ENCODE results near the gene NXNL1.
A peak's percentile ranks its signal among the peaks of the same experiment; 100 is the strongest.

Gene NXNL1

DNA sequence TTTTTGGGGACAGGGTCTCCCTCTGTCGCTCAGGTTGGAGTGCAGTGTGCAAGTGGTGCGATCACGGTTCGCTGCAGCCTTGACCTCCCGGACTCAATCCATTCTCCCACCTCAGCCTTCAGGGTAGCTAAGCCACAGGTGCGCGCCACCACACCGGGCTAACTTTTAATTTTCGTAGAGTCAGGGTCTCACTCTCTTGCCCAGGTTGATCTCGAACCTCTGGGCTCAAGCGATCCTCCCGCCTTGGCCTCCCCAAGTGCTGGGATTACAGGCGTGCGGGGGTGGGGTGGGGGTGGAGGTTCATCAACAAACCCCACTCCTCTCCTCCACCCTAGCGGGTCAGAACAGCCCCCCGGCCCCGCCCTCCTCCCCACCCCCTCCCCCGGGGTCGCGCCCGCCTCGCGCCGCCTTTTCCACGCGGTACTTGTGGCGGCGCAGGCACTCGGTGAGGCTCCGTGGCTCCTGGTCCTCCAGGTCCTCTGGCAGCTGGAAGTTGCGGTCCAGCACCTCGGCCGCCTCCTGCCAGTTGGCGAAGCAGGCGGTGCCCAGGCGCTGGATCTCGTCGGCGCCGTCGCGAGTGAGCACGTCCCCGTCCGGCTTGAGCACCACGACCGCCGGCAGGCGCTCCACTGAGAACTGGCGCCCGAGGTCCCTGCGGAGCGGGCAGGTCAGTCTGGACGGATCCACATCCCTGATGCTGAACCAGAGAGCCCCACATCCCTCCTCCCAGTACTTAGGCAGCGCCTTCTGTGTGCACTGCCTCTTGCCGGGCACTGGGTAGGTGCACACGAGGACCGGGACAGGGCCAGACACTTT lies 5.2 kb downstream of the NXNL1 start:
- DNase-seq: no peak
- H3K27me3 ChIP-seq (ENCODE audit: insufficient read depth, low read depth, severe bottlenecking): no peaks in the 10 kb centered on the region
- TF ChIP-seq, protein P1, sequence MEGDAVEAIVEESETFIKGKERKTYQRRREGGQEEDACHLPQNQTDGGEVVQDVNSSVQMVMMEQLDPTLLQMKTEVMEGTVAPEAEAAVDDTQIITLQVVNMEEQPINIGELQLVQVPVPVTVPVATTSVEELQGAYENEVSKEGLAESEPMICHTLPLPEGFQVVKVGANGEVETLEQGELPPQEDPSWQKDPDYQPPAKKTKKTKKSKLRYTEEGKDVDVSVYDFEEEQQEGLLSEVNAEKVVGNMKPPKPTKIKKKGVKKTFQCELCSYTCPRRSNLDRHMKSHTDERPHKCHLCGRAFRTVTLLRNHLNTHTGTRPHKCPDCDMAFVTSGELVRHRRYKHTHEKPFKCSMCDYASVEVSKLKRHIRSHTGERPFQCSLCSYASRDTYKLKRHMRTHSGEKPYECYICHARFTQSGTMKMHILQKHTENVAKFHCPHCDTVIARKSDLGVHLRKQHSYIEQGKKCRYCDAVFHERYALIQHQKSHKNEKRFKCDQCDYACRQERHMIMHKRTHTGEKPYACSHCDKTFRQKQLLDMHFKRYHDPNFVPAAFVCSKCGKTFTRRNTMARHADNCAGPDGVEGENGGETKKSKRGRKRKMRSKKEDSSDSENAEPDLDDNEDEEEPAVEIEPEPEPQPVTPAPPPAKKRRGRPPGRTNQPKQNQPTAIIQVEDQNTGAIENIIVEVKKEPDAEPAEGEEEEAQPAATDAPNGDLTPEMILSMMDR (IDR thresholded peaks at IDR 0.05; ENCODE audit: low read depth, low read length): no peak
- H3K9me3 ChIP-seq (ENCODE audit: severe bottlenecking): no peaks in the 10 kb centered on the region
- H3K36me3 ChIP-seq: peaks cover 20% of the 10 kb centered on the region
- no peak overlapping the region for H3K27ac ChIP-seq
- H3K4me3 ChIP-seq (ENCODE audit: low read depth, low read length): no peak overlapping the region

DNA sequence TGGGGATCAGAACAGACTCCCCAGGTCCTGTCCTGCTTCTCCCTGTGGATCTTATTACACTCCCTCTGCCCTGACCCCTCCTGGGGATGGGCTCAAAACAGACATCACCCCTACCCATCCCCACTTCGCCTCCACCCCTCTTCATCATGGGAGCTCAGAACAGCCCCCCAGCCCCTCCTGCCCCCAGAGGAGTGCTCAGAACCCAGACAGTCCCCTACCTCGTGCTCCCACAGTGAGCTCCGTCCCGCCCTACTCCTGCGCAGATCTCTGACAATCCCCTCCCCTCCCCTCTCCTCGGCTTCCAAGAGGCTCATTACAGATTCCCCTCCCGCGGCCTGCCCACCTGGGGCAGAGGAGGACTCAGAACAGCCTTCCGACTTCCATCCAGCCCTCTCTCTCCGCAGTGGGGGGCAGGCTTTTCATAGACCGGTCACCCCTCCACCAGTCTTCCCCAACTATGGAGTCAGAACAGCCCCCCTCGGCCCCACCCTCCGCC lies 6.1 kb downstream of the NXNL1 start:
- peaks cover 20% of the 10 kb centered on the region for H3K36me3 ChIP-seq
- H3K9me3 ChIP-seq (ENCODE audit: severe bottlenecking): no peaks in the 10 kb centered on the region
- peak overlapping the region; percentile 80 for H3K27ac ChIP-seq
- H3K4me3 ChIP-seq (ENCODE audit: low read depth, low read length): peak overlapping the region; percentile 25; the same call in 1 of the 2 replicates
- peak; percentile 88 for DNase-seq
- H3K27me3 ChIP-seq (ENCODE audit: insufficient read depth, low read depth, severe bottlenecking): no peaks in the 10 kb centered on the region
- TF ChIP-seq, protein P1 (IDR thresholded peaks at IDR 0.05; ENCODE audit: low read depth, low read length): no peak

DNA sequence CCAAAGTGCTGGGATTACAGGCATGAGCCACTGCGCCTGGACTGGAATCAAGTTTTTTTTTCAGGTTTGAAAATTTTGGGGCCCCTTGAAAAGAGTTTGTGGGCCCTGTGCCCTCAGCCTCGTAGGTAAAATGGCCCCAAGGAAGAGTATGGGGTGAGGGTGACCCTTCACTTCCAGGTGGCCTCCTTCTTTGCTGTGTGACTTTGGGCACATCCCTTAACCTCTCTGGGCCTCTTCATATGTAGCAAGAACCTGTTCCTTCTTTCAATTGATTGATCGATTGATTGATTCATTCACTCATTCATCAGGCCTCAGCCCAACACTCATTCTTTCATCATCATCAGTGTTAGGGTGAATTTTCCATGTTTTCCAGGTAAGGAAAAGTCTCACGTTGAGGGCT lies 8.9 kb downstream of the NXNL1 start:
- Histone ChIP-seq H3K4me3 (ENCODE audit: low read depth, low read length) (no peak overlapping the region), H3K27ac (no peak overlapping the region), H3K36me3 (peaks cover 10% of the 10 kb centered on the region), H3K9me3 (ENCODE audit: severe bottlenecking) (no peaks in the 10 kb centered on the region), H3K27me3 (ENCODE audit: insufficient read depth, low read depth, severe bottlenecking) (no peaks in the 10 kb centered on the region)
- DNase-seq: no peak
- TF ChIP-seq, protein P1 (IDR thresholded peaks at IDR 0.05; ENCODE audit: low read depth, low read length): no peak

DNA sequence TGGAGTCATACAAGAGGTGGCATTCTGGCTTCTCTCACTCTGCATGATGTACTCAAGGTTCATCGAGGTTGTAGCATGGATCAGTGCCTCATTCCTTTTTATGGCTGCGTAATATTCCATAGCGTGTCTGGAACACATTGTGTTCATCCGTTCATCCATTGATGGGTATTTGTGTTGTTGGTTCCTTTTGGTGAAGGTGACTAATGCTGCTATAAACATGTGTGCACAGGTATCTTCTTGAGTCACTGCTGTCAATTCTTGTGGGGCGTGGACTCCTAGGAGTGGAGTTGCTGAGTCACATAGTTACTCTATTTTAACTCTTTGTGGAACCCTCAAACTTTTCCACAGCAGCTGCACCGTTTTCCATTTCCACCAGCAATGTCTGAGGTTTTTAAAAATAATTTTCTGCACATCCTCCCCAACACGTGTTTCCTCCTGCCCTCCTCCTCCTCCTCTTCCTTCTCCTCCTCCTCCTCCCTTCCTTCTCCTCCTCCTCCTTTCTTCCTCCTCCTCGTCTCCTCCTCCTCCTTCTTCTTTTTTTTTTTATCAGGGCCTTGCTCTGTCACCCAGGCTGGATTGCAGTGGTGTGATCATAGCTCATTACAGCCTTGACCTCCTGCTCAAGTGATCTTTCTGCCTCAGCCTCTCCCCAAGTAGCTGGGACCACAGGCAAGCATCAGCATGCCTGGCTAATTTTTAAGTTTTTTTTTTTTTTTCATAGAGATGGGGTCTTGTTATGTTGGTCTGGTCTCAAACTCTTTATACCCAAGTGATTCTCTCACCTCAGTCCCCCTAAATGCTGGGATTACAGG lies 10.3 kb downstream of the NXNL1 start:
- no peak for DNase-seq
- TF ChIP-seq, protein P1 (IDR thresholded peaks at IDR 0.05; ENCODE audit: low read depth, low read length): no peak
- Histone ChIP-seq H3K27ac (no peak overlapping the region), H3K36me3 (peaks cover 4% of the 10 kb centered on the region), H3K4me3 (ENCODE audit: low read depth, low read length) (no peak overlapping the region), H3K9me3 (ENCODE audit: severe bottlenecking) (no peaks in the 10 kb centered on the region), H3K27me3 (ENCODE audit: insufficient read depth, low read depth, severe bottlenecking) (no peaks in the 10 kb centered on the region)

DNA sequence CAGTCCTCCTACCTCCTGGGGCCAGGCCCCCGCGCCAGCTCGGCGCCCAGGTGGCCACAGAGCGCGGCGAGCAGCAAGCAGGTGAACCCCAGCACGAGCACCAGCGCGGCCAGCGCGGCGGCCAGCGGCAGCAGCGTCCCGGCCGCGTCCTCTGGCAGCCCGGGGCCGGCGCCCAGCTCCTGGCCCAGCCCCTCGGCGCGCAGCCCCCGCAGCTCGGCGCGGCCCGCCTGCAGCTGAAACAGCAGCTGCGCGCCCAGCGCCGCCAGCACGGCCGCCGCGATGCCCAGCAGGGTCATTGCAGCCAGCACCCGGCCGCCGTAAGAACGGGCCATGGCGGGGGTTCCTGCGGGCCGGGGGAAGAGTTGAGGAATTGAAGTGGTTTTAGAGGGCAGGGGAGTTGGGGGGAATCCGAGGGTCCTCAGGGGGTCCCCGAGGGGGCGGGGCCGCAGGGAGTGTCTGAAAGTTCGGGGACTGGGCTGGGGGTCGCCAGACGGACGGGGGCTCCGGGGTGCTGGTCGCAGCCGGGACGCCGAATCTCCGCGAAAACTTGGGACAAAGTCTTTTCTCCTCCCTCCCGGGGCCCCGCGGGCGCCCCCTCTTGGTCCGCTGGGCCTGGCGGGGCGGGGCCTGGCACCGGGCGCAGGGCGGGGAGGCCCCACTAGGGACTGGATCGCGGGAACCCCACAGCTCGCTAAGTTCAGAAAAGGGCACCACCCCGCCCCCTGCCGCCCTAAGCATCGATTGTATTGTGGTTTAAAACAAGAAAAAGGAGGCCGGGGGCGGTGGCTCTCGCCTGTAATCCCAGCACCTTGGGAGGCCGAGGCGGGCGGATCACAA lies 12.4 kb downstream of the NXNL1 start, which contains the start of gene TMEM221:
TMEM221 (minus strand) TSS at position 538 of the 837 bp plus-strand sequence; CDS start at position 332, 206 bp downstream.
- no peak for DNase-seq
- TF ChIP-seq, protein P1 (IDR thresholded peaks at IDR 0.05; ENCODE audit: low read depth, low read length): 0 out of 2 replicates have a peak, but pooled peaks have one; percentile 9
- H3K9me3 ChIP-seq (ENCODE audit: severe bottlenecking): no peaks in the 10 kb centered on the region
- H3K27me3 ChIP-seq (ENCODE audit: insufficient read depth, low read depth, severe bottlenecking): no peaks in the 10 kb centered on the region
- no peak within 1 kb of the TSS for H3K27ac ChIP-seq
- peaks cover 3% of the 10 kb centered on the region for H3K36me3 ChIP-seq
- H3K4me3 ChIP-seq (ENCODE audit: low read depth, low read length): no peak within 1 kb of the TSS

Data from WERI-Rb-1 (cell line).